Smooth muscle cell (in vitro differentiated cells): Measurements from ENCODE around the gene PRRT1B. TPM values are rescaled to one million over a fixed set of nuclear protein-coding genes. Genes with fewer than 3 reads are reported as not detected.

ENCODE experiments used
- DNase-seq: peaks from one replicate; lab custom pipeline; 2025; ENCODE audit not compliant: unreplicated experiment; lab: John Stamatoyannopoulos, UW
- H2AFZ ChIP-seq: fragments of 200-600 bp; sonication (generic); 2 replicates; pipeline ENCODE4 v1.6.0; 2016; ENCODE audit warnings: antibody characterized with exemption, low read depth, mild to moderate bottlenecking
- H3F3A ChIP-seq: fragments of 200-600 bp; sonication (generic); 2 replicates; pipeline ENCODE4 v1.6.0; 2017; ENCODE audit warnings: antibody characterized with exemption, low read depth
- H3K27ac ChIP-seq: fragments of 200-600 bp; sonication (generic); 2 replicates; pipeline ENCODE4 v1.5.1; 2016; ENCODE audit warnings: low read depth, mild to moderate bottlenecking
- H3K27me3 ChIP-seq: fragments of 200-600 bp; sonication (generic); 2 replicates; pipeline ENCODE4 v1.6.1; 2016; ENCODE audit warnings: low read depth, mild to moderate bottlenecking
- H3K36me3 ChIP-seq: fragments of 200-600 bp; sonication (generic); 2 replicates; pipeline ENCODE4 v1.5.1; 2016; ENCODE audit warnings: low read depth
- H3K4me1 ChIP-seq: fragments of 200-600 bp; sonication (generic); 2 replicates; pipeline ENCODE4 v1.5.1; 2016; ENCODE audit warnings: low read depth
- H3K4me2 ChIP-seq: fragments of 200-600 bp; sonication (generic); 2 replicates; pipeline ENCODE4 v1.6.0; 2016; ENCODE audit warnings: mild to moderate bottlenecking
- H3K4me3 ChIP-seq: fragments of 200-600 bp; sonication (generic); 2 replicates; pipeline ENCODE4 v1.5.1; 2016; ENCODE audit warnings: mild to moderate bottlenecking
- H3K79me2 ChIP-seq: fragments of 200-600 bp; sonication (generic); 2 replicates; pipeline ENCODE4 v1.6.0; 2016; ENCODE audit warnings: low read depth, mild to moderate bottlenecking
- H3K9ac ChIP-seq: fragments of 200-600 bp; sonication (generic); 2 replicates; pipeline ENCODE4 v1.6.0; 2016; ENCODE audit warnings: low read depth
- H3K9me3 ChIP-seq: fragments of 200-600 bp; sonication (generic); replicated peaks from 2 replicates; pipeline ENCODE4 v1.5.1; 2016; ENCODE audit warnings: low read depth
- H4K20me1 ChIP-seq: fragments of 200-600 bp; sonication (generic); 2 replicates; pipeline ENCODE4 v1.6.0; 2016; ENCODE audit warnings: low read depth
- WGBS: methylation state at CpG from one replicate; pipeline ENCODE4 v1.1.7; 2016; ENCODE audit warnings: low lambda C conversion rate; 5-methylcytosine and 5-hydroxymethylcytosine counted together
- polyA plus RNA-seq: library from polyadenylated mRNA; unstranded; fragments of >200 nt; fragmentation: Nextera tagmentation; extraction: Ambion mirVana; gene quantifications from 2 replicates; pipeline ENCODE4 v1.2.1, GENCODE V29; 2016
- total RNA-seq: library from RNA; depleted of rRNA; stranded (reverse); fragments of >200 nt; gene quantifications from 2 replicates; pipeline ENCODE4 v1.2.3, GENCODE V29; 2014
- TF ChIP-seq, protein P1 (sequence below): fragments of 200-600 bp; sonication (generic); IDR thresholded peaks from 2 replicates; pipeline ENCODE4 v1.5.1; 2017; ENCODE audit warnings: borderline replicate concordance, mild to moderate bottlenecking, antibody characterized with exemption; ENCODE audit not compliant: insufficient read depth, poor library complexity, severe bottlenecking

The PRRT1B gene
- not detected in 2 replicates for total RNA-seq
- not detected in 2 replicates for polyA plus RNA-seq

DNA sequence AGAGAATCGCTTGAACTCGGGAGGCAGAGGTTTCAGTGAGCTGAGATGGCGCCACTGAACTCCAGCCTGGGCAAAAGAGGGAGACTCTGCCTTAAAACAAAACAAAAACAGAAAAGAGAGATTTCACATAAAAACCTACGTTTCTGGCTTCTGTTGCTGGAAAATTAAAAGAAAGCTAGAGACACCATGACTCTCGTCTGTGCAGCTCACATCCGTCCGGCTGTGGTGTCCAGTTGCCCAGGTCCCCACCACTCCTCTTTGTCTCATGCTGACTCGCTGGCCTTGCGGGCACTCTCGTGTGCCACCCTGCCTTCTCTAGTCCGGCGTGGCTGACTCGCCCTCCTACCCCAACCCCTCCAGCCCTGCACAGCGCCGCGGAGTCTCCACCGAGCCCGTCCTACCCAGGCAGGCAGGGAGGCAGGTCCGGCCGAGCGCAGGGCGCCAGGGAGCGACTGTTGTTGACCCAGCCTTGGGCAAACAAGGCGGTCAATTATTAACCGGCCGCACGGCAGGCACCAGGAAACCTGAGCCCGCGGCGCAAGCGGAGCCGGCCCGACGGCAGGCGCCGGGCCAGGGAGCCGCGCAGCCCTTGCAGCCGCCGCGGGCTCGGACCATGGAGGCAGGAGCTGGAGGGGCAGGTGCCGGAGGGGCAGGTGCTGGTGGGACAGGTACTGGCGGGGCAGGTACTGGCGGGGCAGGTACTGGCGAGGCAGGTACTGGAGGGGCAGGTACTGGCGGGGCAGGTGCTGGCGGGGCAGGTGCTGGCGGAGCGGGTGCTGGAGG is at the start of gene PRRT1B:
PRRT1B (plus strand) TSS at position 521 of the 783 bp plus-strand sequence; CDS start at position 614, 93 bp downstream.
- Histone ChIP-seq H3K27ac (no peak within 1 kb of the TSS), H3K4me3 (no peak within 1 kb of the TSS), H3K27me3 (peaks cover 3% of the 10 kb centered on the region), H3K4me2 (no peak within 1 kb of the TSS), H3K9me3 (peaks cover 3% of the 10 kb centered on the region), H3K9ac (no peak within 1 kb of the TSS), H3K79me2 (no peaks in the 10 kb centered on the region), H3F3A (no peaks in the 10 kb centered on the region), H4K20me1 (no peaks in the 10 kb centered on the region), H3K36me3 (no peaks in the 10 kb centered on the region), H3K4me1 (no peaks in the 10 kb centered on the region), H2AFZ (no peak within 1 kb of the TSS)
- no peak for DNase-seq
- 88% methylated on average over 42 of the region's 50 CpGs for whole genome bisulfite sequencing
- TF ChIP-seq, protein P1, sequence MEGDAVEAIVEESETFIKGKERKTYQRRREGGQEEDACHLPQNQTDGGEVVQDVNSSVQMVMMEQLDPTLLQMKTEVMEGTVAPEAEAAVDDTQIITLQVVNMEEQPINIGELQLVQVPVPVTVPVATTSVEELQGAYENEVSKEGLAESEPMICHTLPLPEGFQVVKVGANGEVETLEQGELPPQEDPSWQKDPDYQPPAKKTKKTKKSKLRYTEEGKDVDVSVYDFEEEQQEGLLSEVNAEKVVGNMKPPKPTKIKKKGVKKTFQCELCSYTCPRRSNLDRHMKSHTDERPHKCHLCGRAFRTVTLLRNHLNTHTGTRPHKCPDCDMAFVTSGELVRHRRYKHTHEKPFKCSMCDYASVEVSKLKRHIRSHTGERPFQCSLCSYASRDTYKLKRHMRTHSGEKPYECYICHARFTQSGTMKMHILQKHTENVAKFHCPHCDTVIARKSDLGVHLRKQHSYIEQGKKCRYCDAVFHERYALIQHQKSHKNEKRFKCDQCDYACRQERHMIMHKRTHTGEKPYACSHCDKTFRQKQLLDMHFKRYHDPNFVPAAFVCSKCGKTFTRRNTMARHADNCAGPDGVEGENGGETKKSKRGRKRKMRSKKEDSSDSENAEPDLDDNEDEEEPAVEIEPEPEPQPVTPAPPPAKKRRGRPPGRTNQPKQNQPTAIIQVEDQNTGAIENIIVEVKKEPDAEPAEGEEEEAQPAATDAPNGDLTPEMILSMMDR, result no peak

DNA sequence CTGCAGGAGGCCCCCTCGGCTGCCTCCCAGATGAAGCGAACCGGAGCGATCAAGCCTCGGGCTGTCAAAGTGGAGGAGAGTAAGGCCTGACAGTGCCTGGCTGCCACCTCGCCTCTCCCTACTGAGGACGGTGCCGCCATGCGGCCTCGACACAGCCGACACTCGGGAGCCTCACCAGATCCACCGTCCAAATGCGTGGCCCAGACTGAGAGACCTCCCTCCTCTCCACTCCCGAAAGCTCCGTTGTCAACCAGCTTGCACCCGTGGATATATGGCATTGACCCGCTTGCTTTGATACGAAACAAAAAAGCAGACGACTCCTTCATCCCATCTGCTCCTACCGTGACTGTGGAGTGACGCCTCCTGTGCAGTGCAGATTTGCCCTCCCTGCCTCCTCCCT is 49.5 kb upstream of the PRRT1B start:
- Histone ChIP-seq H3K9me3 (no peaks in the 10 kb centered on the region), H3K4me2 (no peak overlapping the region), H3K4me3 (no peak overlapping the region), H2AFZ (no peak overlapping the region), H3K79me2 (no peaks in the 10 kb centered on the region), H4K20me1 (peaks cover 67% of the 10 kb centered on the region), H3K27ac (no peak overlapping the region), H3K9ac (no peak overlapping the region), H3K27me3 (no peaks in the 10 kb centered on the region), H3K4me1 (no peaks in the 10 kb centered on the region), H3F3A (peaks cover 24% of the 10 kb centered on the region), H3K36me3 (peaks cover 9% of the 10 kb centered on the region)
- TF ChIP-seq, protein P1, result no peak
- DNase-seq, result no peak
- WGBS, result 96% methylated on average over 22 of the region's 22 CpGs

DNA sequence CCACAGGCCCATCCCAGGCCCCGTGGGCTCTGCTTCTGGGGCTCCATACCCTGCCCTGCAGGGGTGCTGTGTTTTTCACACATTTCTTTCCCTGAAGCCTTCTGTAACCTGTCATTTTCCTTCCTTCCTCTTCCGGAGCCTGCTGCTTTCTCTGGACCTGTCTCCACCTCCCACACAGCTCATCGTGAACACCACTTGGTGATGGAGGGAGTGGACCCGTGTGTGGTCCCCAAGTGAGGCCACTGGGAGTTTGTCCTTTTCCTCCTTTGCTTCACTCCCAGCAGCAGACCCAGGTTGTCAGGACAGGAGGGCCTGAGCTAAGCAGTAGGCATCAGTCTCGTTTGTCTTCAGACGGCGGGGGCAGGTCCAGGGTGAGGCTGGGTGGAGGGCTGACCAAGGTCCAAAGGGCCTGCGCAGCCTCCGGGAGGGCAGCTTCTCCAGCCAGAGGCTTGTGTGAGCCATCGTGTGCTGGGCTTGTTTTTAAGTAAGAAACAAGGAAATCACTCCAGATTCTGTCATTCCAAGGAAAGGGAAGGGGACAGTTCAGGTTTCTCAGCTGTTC is 48.4 kb upstream of the PRRT1B start:
- no peak overlapping the region for H3K9ac ChIP-seq

More for the DNA sequence above, 48.4 kb upstream of the PRRT1B start:
- TF ChIP-seq, protein P1, result no peak
- Histone ChIP-seq H3K4me1 (no peaks in the 10 kb centered on the region), H3K4me3 (no peak overlapping the region), H3K27me3 (no peaks in the 10 kb centered on the region), H3F3A (peaks cover 28% of the 10 kb centered on the region), H3K79me2 (no peaks in the 10 kb centered on the region), H4K20me1 (peaks cover 68% of the 10 kb centered on the region), H3K27ac (no peak overlapping the region), H3K9me3 (no peaks in the 10 kb centered on the region), H3K36me3 (peaks cover 9% of the 10 kb centered on the region), H2AFZ (no peak overlapping the region), H3K4me2 (no peak overlapping the region)
- no peak for DNase-seq
- WGBS, result 94% methylated on average over 10 of the region's 10 CpGs
